Keratinocyte (primary cell): ENCODE data around the gene EXD2.
"Not testable (repeated sequence)": the region's sequence is repeated elsewhere in the genome, so short reads cannot be mapped to it uniquely, and the experiment has no call there.

Experiments
- CTCF ChIP-seq, 3 experiments: IDR thresholded peaks in 1 of 3; conservative IDR thresholded peaks in 1 of 3; optimal IDR thresholded peaks in 1 of 3; 2 replicates in 2 of 3; 3 replicates in 1 of 3; pipeline versions ENCODE3 to v1.5.1; 2011; ENCODE audit warnings: low read length in 3 of 3, mild to moderate bottlenecking in 3 of 3, moderate library complexity in 2 of 3, control low read depth in 1 of 3, inconsistent platforms in 1 of 3; ENCODE audit not compliant: insufficient read depth in 2 of 3; ENCODE audit errors: extremely low read depth in 1 of 3
- EZH2 ChIP-seq: IDR thresholded peaks from one replicate; pipeline ENCODE4 v1.6.1; 2012; ENCODE audit warnings: inconsistent platforms, mild to moderate bottlenecking, low read length, moderate library complexity

DNA sequence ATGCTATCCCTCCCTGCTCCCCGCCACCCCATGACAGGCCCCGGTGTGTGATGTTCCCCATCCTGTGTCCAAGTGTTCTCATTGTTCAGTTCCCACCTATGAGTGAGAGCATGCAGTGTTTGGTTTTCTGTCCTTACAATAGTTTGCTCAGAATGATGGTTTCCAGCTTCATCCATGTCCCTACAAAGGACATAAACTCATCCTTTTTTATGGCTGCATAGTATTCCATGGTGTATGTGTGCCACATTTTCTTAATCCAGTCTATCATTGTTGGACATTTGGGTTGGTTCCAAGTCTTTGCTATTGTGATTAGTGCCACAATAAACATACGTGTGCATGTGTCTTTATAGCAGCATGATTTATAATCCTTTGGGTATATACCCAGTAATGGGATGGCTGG lies 86.1 kb downstream of the EXD2 start:
- TF ChIP-seq CTCF (optimal IDR thresholded peaks at IDR 0.05 in 1 of 3, IDR thresholded peaks at IDR 0.05 in 1 of 3, conservative IDR thresholded peaks at IDR 0.05 in 1 of 3; ENCODE audit: extremely low read depth in 1 of 3, insufficient read depth in 2 of 3, low read length in 3 of 3); EZH2: not testable (repeated sequence)
